Liver (tissue), 9 donors: ENCODE data around the gene AMN1. TPM values are rescaled to one million over a fixed set of nuclear protein-coding genes. Genes with fewer than 3 reads are reported as not detected.

Experiments
- DNase-seq: peaks from one replicate; pipeline ENCODE4 v3.0.0-alpha.2; 2017; ENCODE audit warnings: low spot score
- H3K27ac ChIP-seq, 2 donors: one replicate each; pipeline ENCODE4 v1.7.0; 2013; ENCODE audit warnings: inconsistent platforms in 2 of 2, low read length in 2 of 2, control low read depth in 1 of 2, low read depth in 1 of 2, mild to moderate bottlenecking in 1 of 2
- H3K27me3 ChIP-seq, 4 donors: one replicate each; pipeline versions ENCODE4 v1.6.1 to v1.7.0; 2013; ENCODE audit warnings: low read length in 3 of 4, inconsistent platforms in 1 of 4, mild to moderate bottlenecking in 1 of 4, moderate library complexity in 1 of 4; ENCODE audit not compliant: control insufficient read depth in 4 of 4, insufficient read depth in 4 of 4
- H3K36me3 ChIP-seq, 4 donors: one replicate each; pipeline versions ENCODE4 v1.6.1 to v1.7.0; 2013; ENCODE audit warnings: low read length in 3 of 4, mild to moderate bottlenecking in 3 of 4, low read depth in 1 of 4, moderate library complexity in 1 of 4; ENCODE audit not compliant: control insufficient read depth in 4 of 4, insufficient read depth in 3 of 4
- H3K4me1 ChIP-seq, 4 donors: one replicate each; pipeline versions ENCODE4 v1.6.1 to v1.7.0; 2013; ENCODE audit warnings: low read length in 3 of 4, mild to moderate bottlenecking in 3 of 4, moderate library complexity in 1 of 4; ENCODE audit not compliant: control insufficient read depth in 4 of 4, insufficient read depth in 4 of 4
- H3K4me3 ChIP-seq, 3 donors: one replicate each; pipeline versions ENCODE4 v1.6.1 to v1.7.0; 2013; ENCODE audit warnings: low read length in 3 of 3, control low read depth in 1 of 3, low read depth in 1 of 3, mild to moderate bottlenecking in 1 of 3
- H3K9ac ChIP-seq, 2 donors: one replicate each; pipeline ENCODE4 v1.7.0; 2013; ENCODE audit warnings: low read length in 2 of 2, mild to moderate bottlenecking in 2 of 2, moderate library complexity in 2 of 2, control low read depth in 1 of 2, low read depth in 1 of 2
- H3K9me3 ChIP-seq, 4 donors: one replicate each; pipeline versions ENCODE4 v1.6.1 to v1.7.0; 2013; ENCODE audit warnings: low read length in 3 of 4; ENCODE audit not compliant: control insufficient read depth in 4 of 4
- ATF3 ChIP-seq: IDR thresholded peaks from 2 replicates; pipeline ENCODE4 v1.6.1; 2016; ENCODE audit warnings: antibody characterized with exemption
- EGR1 ChIP-seq, 2 donors: IDR thresholded peaks; 2 replicates each; pipeline ENCODE4 v1.6.1; 2016 to 2018; ENCODE audit warnings: antibody characterized with exemption in 2 of 2, low read depth in 2 of 2
- FOXA1 ChIP-seq: IDR thresholded peaks from 2 replicates; pipeline ENCODE4 v1.6.1; 2016; ENCODE audit warnings: antibody characterized with exemption
- FOXA2 ChIP-seq: IDR thresholded peaks from 2 replicates; pipeline ENCODE4 v1.6.1; 2016; ENCODE audit warnings: antibody characterized with exemption
- GABPA ChIP-seq, 2 donors: IDR thresholded peaks in 1 of 2; conservative IDR thresholded peaks in 1 of 2; 2 replicates each; pipeline ENCODE4 v1.6.1; 2016; ENCODE audit warnings: antibody characterized with exemption in 2 of 2, mild to moderate bottlenecking in 1 of 2, moderate library complexity in 1 of 2
- HNF4A ChIP-seq, 2 donors: conservative IDR thresholded peaks; 2 replicates each; pipeline ENCODE4 v1.6.1; 2016; ENCODE audit warnings: antibody characterized with exemption in 2 of 2, mild to moderate bottlenecking in 2 of 2
- HNF4G ChIP-seq: IDR thresholded peaks from 2 replicates; pipeline ENCODE4 v1.6.1; 2016; ENCODE audit warnings: antibody characterized with exemption
- JUND ChIP-seq, 2 donors: IDR thresholded peaks; 2 replicates each; pipeline ENCODE4 v1.6.1; 2016; ENCODE audit warnings: antibody characterized with exemption in 2 of 2
- MAX ChIP-seq: IDR thresholded peaks from 2 replicates; pipeline ENCODE4 v1.6.1; 2016; ENCODE audit warnings: antibody characterized with exemption
- NR2F2 ChIP-seq: IDR thresholded peaks from 2 replicates; pipeline ENCODE4 v1.6.1; 2016; ENCODE audit warnings: antibody characterized with exemption
- RAD21 ChIP-seq, 2 donors: IDR thresholded peaks; 2 replicates each; pipeline ENCODE4 v1.6.1; 2016; ENCODE audit warnings: antibody characterized with exemption in 2 of 2, mild to moderate bottlenecking in 2 of 2
- REST ChIP-seq: IDR thresholded peaks from 2 replicates; pipeline ENCODE4 v1.6.1; 2016; ENCODE audit warnings: antibody characterized with exemption, mild to moderate bottlenecking
- RXRA ChIP-seq, 2 donors: IDR thresholded peaks; 2 replicates each; pipeline ENCODE4 v1.6.1; 2017 to 2018; ENCODE audit warnings: antibody characterized with exemption in 2 of 2, mild to moderate bottlenecking in 1 of 2
- SP1 ChIP-seq: IDR thresholded peaks from 2 replicates; pipeline ENCODE4 v1.6.1; 2018; ENCODE audit warnings: antibody characterized with exemption, mild to moderate bottlenecking
- TAF1 ChIP-seq: conservative IDR thresholded peaks from 2 replicates; pipeline ENCODE4 v1.6.1; 2016; ENCODE audit warnings: antibody characterized with exemption, mild to moderate bottlenecking
- YY1 ChIP-seq: IDR thresholded peaks from 2 replicates; pipeline ENCODE4 v1.6.1; 2016; ENCODE audit warnings: antibody characterized with exemption, mild to moderate bottlenecking
- WGBS: extraction: QIAGEN DNeasy Blood & Tissue Kit; methylation state at CpG from one replicate; pipeline ENCODE4 v1.1.7; 2013; 5-methylcytosine and 5-hydroxymethylcytosine counted together
- polyA plus RNA-seq, 2 donors: library from polyadenylated mRNA; stranded (reverse) in 1 of 2; unstranded in 1 of 2; fragments of 200-250 nt in 1 of 2; fragments of >200 nt in 1 of 2; fragmentation: Nextera tagmentation in 1 of 2; extraction: Ambion mirVana in 1 of 2; gene quantifications; one replicate each; pipeline versions ENCODE4 v1.2.1 to v1.2.3, GENCODE V29; 2013 to 2015
- total RNA-seq, 2 donors: library from RNA; depleted of rRNA; stranded (reverse); fragments of >200 nt; gene quantifications; one replicate each; pipeline ENCODE4 v1.2.3, GENCODE V29; 2014
- TF ChIP-seq, protein P1 (sequence below): fragments of 150-350 bp; IDR thresholded peaks from 2 replicates; pipeline ENCODE4 v1.5.1; 2017; ENCODE audit warnings: improper control_type of control experiment, low read depth, low read length; ENCODE audit not compliant: missing input control
- TF ChIP-seq, protein P2 (sequence below): IDR thresholded peaks from 2 replicates; pipeline ENCODE4 v1.6.1; 2016; ENCODE audit warnings: antibody characterized with exemption
- donor health status: healthy.
- donor health status: healthy.
- donor health status: healthy.
- donor health status: healthy.
- donor health status: healthy.

The AMN1 gene
- total and polyA plus RNA-seq, 4 donors, result 1.9 to 5.2 (median 3.7) TPM

- peak overlapping the region in 1 of 3 donors; percentile 21 for H3K4me3 ChIP-seq
- peak overlapping the region; percentile 42 to 45 for H3K27ac ChIP-seq
- 38% methylated on average over 6 of the region's 6 CpGs for WGBS
- no peak overlapping the region for H3K9ac ChIP-seq
- no peaks in the 10 kb centered on the region for H3K27me3 ChIP-seq
- H3K9me3 ChIP-seq, result peaks cover 0 to 5% (median 1%) of the 10 kb centered on the region in 4 donors
- DNase-seq, result no peak
- TF ChIP-seq GABPA (IDR thresholded peaks at IDR 0.05 in 1 of 2, conservative IDR thresholded peaks at IDR 0.05 in 1 of 2) (no peak), TAF1 (peak; percentile 29), RAD21 (IDR thresholded peaks at IDR 0.05) (peak; percentile 41 to 46), MAX (peak; percentile 51), HNF4G (peak; percentile 98), YY1 (peak; percentile 74), REST (peak; percentile 74), HNF4A (conservative IDR thresholded peaks at IDR 0.05) (peak; percentile 99 to 100), SP1 (peak; percentile 97), EGR1 (IDR thresholded peaks at IDR 0.05; ENCODE audit: low read depth in 2 of 2) (no peak), JUND (IDR thresholded peaks at IDR 0.05) (peak in 1 of 2 donors; percentile 75), FOXA2 (no peak), FOXA1 (peak; percentile 58), ATF3 (no peak), RXRA (IDR thresholded peaks at IDR 0.05) (peak; percentile 88 to 93), NR2F2 (no peak)
- TF ChIP-seq, protein P1, sequence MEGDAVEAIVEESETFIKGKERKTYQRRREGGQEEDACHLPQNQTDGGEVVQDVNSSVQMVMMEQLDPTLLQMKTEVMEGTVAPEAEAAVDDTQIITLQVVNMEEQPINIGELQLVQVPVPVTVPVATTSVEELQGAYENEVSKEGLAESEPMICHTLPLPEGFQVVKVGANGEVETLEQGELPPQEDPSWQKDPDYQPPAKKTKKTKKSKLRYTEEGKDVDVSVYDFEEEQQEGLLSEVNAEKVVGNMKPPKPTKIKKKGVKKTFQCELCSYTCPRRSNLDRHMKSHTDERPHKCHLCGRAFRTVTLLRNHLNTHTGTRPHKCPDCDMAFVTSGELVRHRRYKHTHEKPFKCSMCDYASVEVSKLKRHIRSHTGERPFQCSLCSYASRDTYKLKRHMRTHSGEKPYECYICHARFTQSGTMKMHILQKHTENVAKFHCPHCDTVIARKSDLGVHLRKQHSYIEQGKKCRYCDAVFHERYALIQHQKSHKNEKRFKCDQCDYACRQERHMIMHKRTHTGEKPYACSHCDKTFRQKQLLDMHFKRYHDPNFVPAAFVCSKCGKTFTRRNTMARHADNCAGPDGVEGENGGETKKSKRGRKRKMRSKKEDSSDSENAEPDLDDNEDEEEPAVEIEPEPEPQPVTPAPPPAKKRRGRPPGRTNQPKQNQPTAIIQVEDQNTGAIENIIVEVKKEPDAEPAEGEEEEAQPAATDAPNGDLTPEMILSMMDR, result no peak
- TF ChIP-seq, protein P2, sequence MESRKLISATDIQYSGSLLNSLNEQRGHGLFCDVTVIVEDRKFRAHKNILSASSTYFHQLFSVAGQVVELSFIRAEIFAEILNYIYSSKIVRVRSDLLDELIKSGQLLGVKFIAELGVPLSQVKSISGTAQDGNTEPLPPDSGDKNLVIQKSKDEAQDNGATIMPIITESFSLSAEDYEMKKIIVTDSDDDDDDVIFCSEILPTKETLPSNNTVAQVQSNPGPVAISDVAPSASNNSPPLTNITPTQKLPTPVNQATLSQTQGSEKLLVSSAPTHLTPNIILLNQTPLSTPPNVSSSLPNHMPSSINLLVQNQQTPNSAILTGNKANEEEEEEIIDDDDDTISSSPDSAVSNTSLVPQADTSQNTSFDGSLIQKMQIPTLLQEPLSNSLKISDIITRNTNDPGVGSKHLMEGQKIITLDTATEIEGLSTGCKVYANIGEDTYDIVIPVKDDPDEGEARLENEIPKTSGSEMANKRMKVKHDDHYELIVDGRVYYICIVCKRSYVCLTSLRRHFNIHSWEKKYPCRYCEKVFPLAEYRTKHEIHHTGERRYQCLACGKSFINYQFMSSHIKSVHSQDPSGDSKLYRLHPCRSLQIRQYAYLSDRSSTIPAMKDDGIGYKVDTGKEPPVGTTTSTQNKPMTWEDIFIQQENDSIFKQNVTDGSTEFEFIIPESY, result peak; percentile 68
- H3K36me3 ChIP-seq, result peaks cover 0 to 7% (median 1%) of the 10 kb centered on the region in 4 donors
- peaks cover 3 to 27% (median 14%) of the 10 kb centered on the region in 4 donors for H3K4me1 ChIP-seq
These were observed 64.8 kb downstream of the AMN1 start for GRCh38 chr12:31664038-31664437.
